ENCODE data around the gene TNFSF13B.

Gene TNFSF13B

GRCh38 chr13:108288741-108289140 lies 19.2 kb downstream of the TNFSF13B start:
- Histone ChIP-seq H3K4me3 (replicated peaks; ENCODE audit: low read depth, low read length) (no peak overlapping the region), H3K27me3 (replicated peaks; ENCODE audit: control insufficient read depth, insufficient read depth, low read length) (no peaks in the 10 kb centered on the region), H3K36me3 (ENCODE audit: control insufficient read depth, insufficient read depth, low read length) (no peaks in the 10 kb centered on the region)
- no peak for TF ChIP-seq CTCF (IDR thresholded peaks at IDR 0.05; ENCODE audit: insufficient read depth, low read length, poor library complexity, severe bottlenecking)
- DNase-seq (ENCODE audit: extremely low read depth, insufficient read length): no peak

- Histone ChIP-seq H3K27me3 (replicated peaks; ENCODE audit: control insufficient read depth, insufficient read depth, low read length) (no peaks in the 10 kb centered on the region), H3K4me3 (replicated peaks; ENCODE audit: low read depth, low read length) (no peak overlapping the region), H3K36me3 (ENCODE audit: control insufficient read depth, insufficient read depth, low read length) (no peaks in the 10 kb centered on the region)
- no peak for DNase-seq (ENCODE audit: extremely low read depth, insufficient read length)
- no peak for TF ChIP-seq CTCF (IDR thresholded peaks at IDR 0.05; ENCODE audit: insufficient read depth, low read length, poor library complexity, severe bottlenecking)
These were observed 20.3 kb downstream of the TNFSF13B start for GRCh38 chr13:108289819-108290218.

GRCh38 chr13:108297114-108297513 lies 27.6 kb downstream of the TNFSF13B start:
- DNase-seq (ENCODE audit: extremely low read depth, insufficient read length): no peak
- no peak for TF ChIP-seq CTCF (IDR thresholded peaks at IDR 0.05; ENCODE audit: insufficient read depth, low read length, poor library complexity, severe bottlenecking)
- Histone ChIP-seq H3K4me3 (replicated peaks; ENCODE audit: low read depth, low read length) (no peak overlapping the region), H3K36me3 (ENCODE audit: control insufficient read depth, insufficient read depth, low read length) (no peaks in the 10 kb centered on the region), H3K27me3 (replicated peaks; ENCODE audit: control insufficient read depth, insufficient read depth, low read length) (no peaks in the 10 kb centered on the region)

GRCh38 chr13:108302279-108302678 lies 32.8 kb downstream of the TNFSF13B start:
- TF ChIP-seq CTCF (IDR thresholded peaks at IDR 0.05; ENCODE audit: insufficient read depth, low read length, poor library complexity, severe bottlenecking): no peak
- no peaks in the 10 kb centered on the region for H3K27me3 ChIP-seq (replicated peaks; ENCODE audit: control insufficient read depth, insufficient read depth, low read length)
- H3K36me3 ChIP-seq (ENCODE audit: control insufficient read depth, insufficient read depth, low read length): no peaks in the 10 kb centered on the region
- H3K4me3 ChIP-seq (replicated peaks; ENCODE audit: low read depth, low read length): no peak overlapping the region
- DNase-seq (ENCODE audit: extremely low read depth, insufficient read length): no peak

GRCh38 chr13:108304170-108305016 lies 34.9 kb downstream of the TNFSF13B start:
- no peak for DNase-seq (ENCODE audit: extremely low read depth, insufficient read length)
- Histone ChIP-seq H3K4me3 (replicated peaks; ENCODE audit: low read depth, low read length) (no peak overlapping the region), H3K27me3 (replicated peaks; ENCODE audit: control insufficient read depth, insufficient read depth, low read length) (no peaks in the 10 kb centered on the region), H3K36me3 (ENCODE audit: control insufficient read depth, insufficient read depth, low read length) (no peaks in the 10 kb centered on the region)
- no peak for TF ChIP-seq CTCF (IDR thresholded peaks at IDR 0.05; ENCODE audit: insufficient read depth, low read length, poor library complexity, severe bottlenecking)
